Chondrocyte (in vitro differentiated cells): ENCODE results near the gene PDE2A. TPM values are rescaled to one million over a fixed set of nuclear protein-coding genes. Genes with fewer than 3 reads are reported as not detected.

Experiments used
- DNase-seq: peaks from one replicate; pipeline ENCODE4 v3.0.0; 2021; ENCODE audit warnings: mixed read lengths, low spot score
- H3K27ac Mint-ChIP-seq: one replicate; pipeline ENCODE4 v1.8.0; 2021; ENCODE audit warnings: mild to moderate bottlenecking, moderate library complexity, mixed read lengths; ENCODE audit not compliant: unreplicated experiment
- H3K27me3 Mint-ChIP-seq: 2 replicates; pipeline ENCODE4 v1.8.0; 2021; ENCODE audit warnings: low read depth, mixed read lengths
- H3K36me3 Mint-ChIP-seq: 2 replicates; pipeline ENCODE4 v1.8.0; 2021; ENCODE audit warnings: low read depth, mixed read lengths
- H3K4me1 Mint-ChIP-seq: 2 replicates; pipeline ENCODE4 v1.8.0; 2021; ENCODE audit warnings: low read depth, mild to moderate bottlenecking, mixed read lengths
- H3K4me3 Mint-ChIP-seq: one replicate; pipeline ENCODE4 v1.8.0; 2021; ENCODE audit warnings: mild to moderate bottlenecking, moderate library complexity, mixed read lengths; ENCODE audit not compliant: unreplicated experiment
- H3K9me3 Mint-ChIP-seq: 2 replicates; pipeline ENCODE4 v1.8.0; 2021; ENCODE audit warnings: low read depth, mixed read lengths
- CTCF ChIP-seq: fragments of 200-600 bp; sonication (generic); IDR thresholded peaks from 2 replicates; pipeline ENCODE4 v1.5.0; 2021; ENCODE audit warnings: antibody characterized with exemption, mild to moderate bottlenecking, moderate library complexity
- total RNA-seq: library from RNA; stranded (reverse); gene quantifications from 3 replicates; pipeline ENCODE4 v1.2.1, GENCODE V29; 2021

PDE2A gene
- total RNA-seq, 1 donor from 2014 or later = not detected

GRCh38 chr11:72710278-72710677, 36.1 kb upstream of the PDE2A start:
- DNase-seq = peak; percentile 83
- Mint-ChIP-seq H3K27me3 (no peaks in the 10 kb centered on the region), H3K27ac (no peak overlapping the region), H3K36me3 (peaks cover 32% of the 10 kb centered on the region), H3K4me3 (no peak overlapping the region), H3K4me1 (peaks cover 17% of the 10 kb centered on the region), H3K9me3 (no peaks in the 10 kb centered on the region)
- no peak for TF ChIP-seq CTCF

GRCh38 chr11:72709478-72710238, 35.4 kb upstream of the PDE2A start:
- no peak for TF ChIP-seq CTCF
- no peaks in the 10 kb centered on the region for H3K27me3 Mint-ChIP-seq
- H3K27ac Mint-ChIP-seq = no peak overlapping the region
- no peak overlapping the region for H3K4me3 Mint-ChIP-seq
- peak; percentile 79 for DNase-seq
- peaks cover 32% of the 10 kb centered on the region for H3K36me3 Mint-ChIP-seq
- H3K9me3 Mint-ChIP-seq = no peaks in the 10 kb centered on the region
- peaks cover 17% of the 10 kb centered on the region for H3K4me1 Mint-ChIP-seq

- Mint-ChIP-seq H3K4me1 (peaks cover 34% of the 10 kb centered on the region), H3K9me3 (no peaks in the 10 kb centered on the region), H3K36me3 (peaks cover 29% of the 10 kb centered on the region), H3K4me3 (no peak overlapping the region), H3K27me3 (no peaks in the 10 kb centered on the region), H3K27ac (no peak overlapping the region)
- TF ChIP-seq CTCF = no peak
- DNase-seq = no peak
Measured at GRCh38 chr11:72707032-72707431, 32.8 kb upstream of the PDE2A start.

GRCh38 chr11:72706579-72706978, 32.4 kb upstream of the PDE2A start:
- Mint-ChIP-seq H3K4me3 (no peak overlapping the region), H3K27ac (peak overlapping the region; percentile 12), H3K9me3 (no peaks in the 10 kb centered on the region), H3K36me3 (peaks cover 31% of the 10 kb centered on the region), H3K4me1 (peaks cover 34% of the 10 kb centered on the region), H3K27me3 (no peaks in the 10 kb centered on the region)
- DNase-seq = peak; percentile 82
- no peak for TF ChIP-seq CTCF

GRCh38 chr11:72705442-72706365, 31.5 kb upstream of the PDE2A start:
- no peak for DNase-seq
- no peaks in the 10 kb centered on the region for H3K9me3 Mint-ChIP-seq
- no peak overlapping the region for H3K27ac Mint-ChIP-seq
- peaks cover 34% of the 10 kb centered on the region for H3K4me1 Mint-ChIP-seq
- H3K4me3 Mint-ChIP-seq = no peak overlapping the region
- TF ChIP-seq CTCF = no peak
- H3K27me3 Mint-ChIP-seq = no peaks in the 10 kb centered on the region
- H3K36me3 Mint-ChIP-seq = peaks cover 30% of the 10 kb centered on the region
